ENCODE data around the gene PSORS1C1.

- TF ChIP-seq CTCF (conservative IDR thresholded peaks at IDR 0.05; ENCODE audit: low read length), result no peak
- TF ChIP-seq EZH2phosphoT487 (IDR thresholded peaks at IDR 0.05; ENCODE audit: borderline replicate concordance, low read depth, low read length), result no peak
These were observed 46.9 kb downstream of the PSORS1C1 start for GRCh38 chr6:31161216-31162126.

All from OCI-LY7 (cell line).